Peyer's patch (tissue), 4 donors: ENCODE data around the gene ZRSR2. TPM values are rescaled to one million over a fixed set of nuclear protein-coding genes. Genes with fewer than 3 reads are reported as not detected.

Experiments used
- DNase-seq, 3 donors: peaks; one replicate each; pipeline ENCODE4 v3.0.0-alpha.2; 2017 to 2019
- H3K27ac ChIP-seq, 4 donors: fragments of 200-600 bp; sonication (generic); one replicate each; pipeline ENCODE4 v1.5.1; 2016 to 2019
- H3K27me3 ChIP-seq, 2 donors: fragments of 200-600 bp; sonication (generic); one replicate each; pipeline ENCODE4 v1.5.1; 2019
- H3K36me3 ChIP-seq, 3 donors: fragments of 200-600 bp; sonication (generic); one replicate each; pipeline ENCODE4 v1.5.1; 2016 to 2019
- H3K4me1 ChIP-seq, 4 donors: fragments of 200-600 bp; sonication (generic); one replicate each; pipeline ENCODE4 v1.5.1; 2016 to 2019
- H3K4me3 ChIP-seq, 4 donors: fragments of 200-600 bp; sonication (generic); 1 replicate in 3 of 4; 2 replicates in 1 of 4; pipeline ENCODE4 v1.5.1; 2016 to 2019; ENCODE audit warnings: mild to moderate bottlenecking in 1 of 4
- H3K9me3 ChIP-seq, 4 donors: fragments of 200-600 bp; sonication (generic); one replicate each; pipeline ENCODE4 v1.5.1; 2016 to 2019; ENCODE audit warnings: mild to moderate bottlenecking in 1 of 4
- POLR2A ChIP-seq, 2 donors: fragments of 450-650 bp; IDR thresholded peaks; one replicate each; pipeline ENCODE4 v1.5.1; 2017; ENCODE audit warnings: antibody characterized with exemption in 2 of 2, mild to moderate bottlenecking in 2 of 2, moderate library complexity in 2 of 2
- total RNA-seq, 4 donors: library from RNA; depleted of rRNA; stranded (reverse); fragments of >200 nt; gene quantifications; one replicate each; pipeline ENCODE4 v1.1.0, GENCODE V29; 2016
- TF ChIP-seq, protein P1 (sequence below), 6 experiments: fragments of 450-650 bp in 4 of 6; fragments of 200-600 bp in 2 of 6; sonication (generic) in 1 of 6; IDR thresholded peaks; one replicate each; pipeline ENCODE4 v1.5.1; 2017 to 2019; ENCODE audit warnings: antibody characterized with exemption in 6 of 6, mild to moderate bottlenecking in 3 of 6, moderate library complexity in 1 of 6

Gene ZRSR2
- total RNA-seq, 4 donors from 2014 or later: 3.2 to 16.5 (median 5.8) TPM

- no peak for DNase-seq
- H3K27me3 ChIP-seq: no peaks in the 10 kb centered on the region
- no peaks in the 10 kb centered on the region for H3K9me3 ChIP-seq
- H3K27ac ChIP-seq: no peak overlapping the region
- no peaks in the 10 kb centered on the region for H3K4me1 ChIP-seq
- TF ChIP-seq, protein P1, sequence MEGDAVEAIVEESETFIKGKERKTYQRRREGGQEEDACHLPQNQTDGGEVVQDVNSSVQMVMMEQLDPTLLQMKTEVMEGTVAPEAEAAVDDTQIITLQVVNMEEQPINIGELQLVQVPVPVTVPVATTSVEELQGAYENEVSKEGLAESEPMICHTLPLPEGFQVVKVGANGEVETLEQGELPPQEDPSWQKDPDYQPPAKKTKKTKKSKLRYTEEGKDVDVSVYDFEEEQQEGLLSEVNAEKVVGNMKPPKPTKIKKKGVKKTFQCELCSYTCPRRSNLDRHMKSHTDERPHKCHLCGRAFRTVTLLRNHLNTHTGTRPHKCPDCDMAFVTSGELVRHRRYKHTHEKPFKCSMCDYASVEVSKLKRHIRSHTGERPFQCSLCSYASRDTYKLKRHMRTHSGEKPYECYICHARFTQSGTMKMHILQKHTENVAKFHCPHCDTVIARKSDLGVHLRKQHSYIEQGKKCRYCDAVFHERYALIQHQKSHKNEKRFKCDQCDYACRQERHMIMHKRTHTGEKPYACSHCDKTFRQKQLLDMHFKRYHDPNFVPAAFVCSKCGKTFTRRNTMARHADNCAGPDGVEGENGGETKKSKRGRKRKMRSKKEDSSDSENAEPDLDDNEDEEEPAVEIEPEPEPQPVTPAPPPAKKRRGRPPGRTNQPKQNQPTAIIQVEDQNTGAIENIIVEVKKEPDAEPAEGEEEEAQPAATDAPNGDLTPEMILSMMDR (IDR thresholded peaks at IDR 0.05): no peak
- TF ChIP-seq POLR2A (IDR thresholded peaks at IDR 0.05): no peak
- no peak overlapping the region for H3K4me3 ChIP-seq
- peaks cover 0 to 31% (median 0%) of the 10 kb centered on the region in 3 donors for H3K36me3 ChIP-seq
Measured at GRCh38 chrX:15813416-15813815, 23.1 kb downstream of the ZRSR2 start.

- Histone ChIP-seq H3K9me3 (no peaks in the 10 kb centered on the region), H3K4me3 (no peak overlapping the region), H3K27ac (no peak overlapping the region), H3K4me1 (no peaks in the 10 kb centered on the region), H3K36me3 (peaks cover 0 to 29% (median 0%) of the 10 kb centered on the region in 3 donors), H3K27me3 (no peaks in the 10 kb centered on the region)
- TF ChIP-seq, protein P1 (IDR thresholded peaks at IDR 0.05): no peak
- no peak for TF ChIP-seq POLR2A (IDR thresholded peaks at IDR 0.05)
- DNase-seq: no peak
Measured at GRCh38 chrX:15814771-15815365, 24.6 kb downstream of the ZRSR2 start.

GRCh38 chrX:15815779-15816437, 25.6 kb downstream of the ZRSR2 start:
- no peak for DNase-seq
- peaks cover 0 to 33% (median 0%) of the 10 kb centered on the region in 3 donors for H3K36me3 ChIP-seq
- no peaks in the 10 kb centered on the region for H3K4me1 ChIP-seq
- no peaks in the 10 kb centered on the region for H3K9me3 ChIP-seq
- H3K27me3 ChIP-seq: no peaks in the 10 kb centered on the region
- TF ChIP-seq, protein P1 (IDR thresholded peaks at IDR 0.05): peak in 4 of 6 experiments; percentile 16 to 52 (median 48)
- no peak for TF ChIP-seq POLR2A (IDR thresholded peaks at IDR 0.05)
- H3K4me3 ChIP-seq: no peak overlapping the region
- H3K27ac ChIP-seq: no peak overlapping the region

DNA sequence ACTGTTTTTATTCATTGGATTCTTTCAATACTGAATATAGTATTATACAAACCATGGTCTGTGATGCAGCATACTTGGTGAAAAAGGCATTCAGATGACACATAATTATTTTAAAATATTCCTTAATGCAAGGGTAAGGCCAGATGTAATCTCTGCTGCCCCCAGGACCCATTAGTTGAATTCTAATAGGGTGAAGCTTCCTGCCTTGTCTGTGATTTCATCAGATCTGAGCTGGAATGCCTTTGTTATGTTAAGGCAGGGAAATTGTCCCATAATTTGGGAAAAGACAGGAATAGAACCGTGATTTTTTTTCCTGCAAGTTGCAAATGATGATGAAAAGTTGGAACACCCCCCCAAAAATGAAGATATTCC, 26.1 kb downstream of the ZRSR2 start:
- no peak for DNase-seq
- no peak overlapping the region for H3K4me3 ChIP-seq
- no peaks in the 10 kb centered on the region for H3K4me1 ChIP-seq
- H3K36me3 ChIP-seq: peaks cover 0 to 33% (median 0%) of the 10 kb centered on the region in 3 donors
- no peaks in the 10 kb centered on the region for H3K27me3 ChIP-seq
- H3K27ac ChIP-seq: no peak overlapping the region
- no peak for TF ChIP-seq POLR2A (IDR thresholded peaks at IDR 0.05)
- TF ChIP-seq, protein P1 (IDR thresholded peaks at IDR 0.05): no peak
- H3K9me3 ChIP-seq: no peaks in the 10 kb centered on the region

DNA sequence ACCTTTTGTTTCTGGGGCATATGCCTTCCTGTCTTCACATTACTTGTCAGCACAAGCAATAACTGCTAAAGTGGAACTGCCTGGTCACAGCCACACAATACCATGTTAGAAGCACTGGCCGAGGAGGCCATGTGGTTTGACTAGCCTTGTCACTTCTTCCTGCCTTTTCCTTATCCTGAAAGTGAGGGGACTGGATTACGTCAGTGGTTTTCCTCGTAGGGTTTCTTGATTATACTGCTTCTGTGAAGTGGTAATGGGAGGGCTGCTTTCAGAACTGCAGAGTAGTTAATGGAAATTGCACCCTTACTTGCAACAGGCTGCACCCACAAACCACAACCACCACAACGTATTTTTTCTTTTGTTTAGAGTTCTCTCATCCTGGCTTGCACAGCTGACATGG, 26.6 kb downstream of the ZRSR2 start:
- no peak overlapping the region for H3K4me3 ChIP-seq
- TF ChIP-seq POLR2A (IDR thresholded peaks at IDR 0.05): no peak
- TF ChIP-seq, protein P1 (IDR thresholded peaks at IDR 0.05): no peak
- H3K9me3 ChIP-seq: no peaks in the 10 kb centered on the region
- no peak for DNase-seq
- peaks cover 0 to 33% (median 0%) of the 10 kb centered on the region in 3 donors for H3K36me3 ChIP-seq
- no peaks in the 10 kb centered on the region for H3K27me3 ChIP-seq
- no peaks in the 10 kb centered on the region for H3K4me1 ChIP-seq
- no peak overlapping the region for H3K27ac ChIP-seq
